HG03159 (cell line): ENCODE results near the gene SLC25A45.
"Not testable (repeated sequence)": the region's sequence is repeated elsewhere in the genome, so short reads cannot be mapped to it uniquely, and the experiment has no call there.

Experiments used
- ATAC-seq: cut with Tn5 transposase; IDR thresholded peaks from one replicate; pipeline ENCODE4 v1.9.1; 2021; ENCODE audit warnings: mild to moderate bottlenecking, moderate library complexity; ENCODE audit not compliant: unreplicated experiment

The SLC25A45 gene

DNA sequence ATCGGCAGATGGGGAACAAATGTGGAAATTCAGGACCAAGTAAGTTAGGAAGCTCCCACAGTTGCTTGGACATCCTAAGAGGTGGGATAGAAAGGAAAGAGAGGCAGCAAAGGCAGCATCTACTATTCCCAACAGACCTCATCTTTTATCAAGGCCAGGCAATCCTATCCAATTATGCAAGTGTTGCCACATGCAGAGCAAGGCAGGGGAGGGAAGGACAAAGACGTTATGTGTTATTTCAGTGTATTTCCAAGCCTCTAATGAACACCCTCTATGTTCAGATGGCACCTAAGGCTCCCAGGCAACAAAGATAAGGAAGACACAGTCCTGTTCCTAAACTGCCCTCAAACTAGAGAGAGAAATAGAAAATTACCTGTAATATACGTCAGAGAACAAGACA lies 18.7 kb downstream of the SLC25A45 start:
- no peak for ATAC-seq

DNA sequence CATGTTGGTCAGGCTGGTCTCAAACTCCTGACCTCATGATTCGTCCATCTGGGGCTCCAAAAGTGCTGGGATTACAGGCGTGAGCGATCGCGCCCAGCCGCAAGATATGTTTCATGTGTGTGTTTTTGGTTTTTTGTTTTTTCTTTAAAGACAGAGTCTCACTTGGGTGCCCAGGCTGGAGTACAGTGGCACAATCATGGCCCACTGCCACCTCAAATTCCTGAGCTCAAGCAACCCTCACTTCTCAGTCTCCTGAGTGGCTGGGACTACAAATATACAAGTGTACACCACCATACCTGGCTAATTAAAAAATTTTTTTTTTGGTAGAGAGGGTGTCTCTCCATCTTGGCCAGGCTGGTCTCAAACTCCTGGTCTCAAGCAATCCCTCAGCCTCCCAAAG lies 19.5 kb downstream of the SLC25A45 start:
- no peak for ATAC-seq

DNA sequence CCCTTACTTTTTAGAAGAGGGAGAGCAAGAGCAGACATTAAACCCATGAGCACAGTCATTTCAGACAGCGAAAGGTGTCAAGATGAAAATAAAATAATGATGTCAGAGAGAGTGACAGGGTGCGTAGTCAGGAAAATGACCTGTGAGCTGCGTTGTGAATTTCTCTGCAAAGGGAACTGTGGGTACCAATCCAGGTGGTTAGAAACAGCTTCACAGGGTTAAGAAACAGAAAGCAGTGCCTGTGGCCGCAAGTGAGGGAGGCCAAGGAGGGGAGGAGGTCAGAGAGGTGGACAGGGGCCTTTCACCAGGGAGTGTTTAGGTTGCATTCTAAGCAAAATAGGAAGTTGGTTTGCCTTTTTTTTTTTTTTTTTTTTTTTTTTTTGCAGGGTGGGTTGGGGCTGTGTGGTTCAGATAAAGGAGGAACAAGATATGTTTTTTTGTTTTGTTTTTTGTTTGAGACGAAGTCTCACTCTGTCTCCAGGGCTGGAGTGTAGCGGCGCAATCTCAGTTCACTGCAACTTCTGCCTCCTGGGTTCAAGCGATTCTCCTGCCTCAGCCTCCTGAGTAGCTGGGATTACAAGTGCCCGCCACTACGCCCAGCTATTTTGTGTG lies 20.0 kb downstream of the SLC25A45 start:
- ATAC-seq = no peak

DNA sequence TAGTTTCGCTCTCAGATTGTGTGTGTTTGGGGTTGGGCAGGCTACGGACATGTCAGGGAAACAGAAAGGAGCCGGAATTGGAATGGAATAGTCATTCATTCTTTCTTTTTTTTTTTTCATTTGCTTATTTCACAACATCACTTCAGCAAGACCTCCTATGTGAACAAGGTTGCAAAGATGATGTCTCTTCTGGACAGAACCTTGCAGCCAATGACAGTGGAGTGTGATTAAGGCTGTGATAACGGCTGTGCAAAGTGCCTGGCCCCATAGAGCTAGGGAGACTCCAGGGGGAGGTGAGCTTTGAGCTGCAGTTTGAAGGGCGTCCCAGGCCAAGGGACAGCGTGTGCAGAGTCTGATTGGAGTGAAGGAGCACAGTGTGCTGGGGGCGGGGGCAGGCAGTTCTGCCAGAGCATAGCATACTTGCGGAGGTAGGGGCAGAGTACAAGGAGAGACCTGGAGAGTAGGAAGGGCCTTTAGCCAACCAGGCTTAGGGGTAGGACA lies 24.5 kb downstream of the SLC25A45 start:
- ATAC-seq = no peak

DNA sequence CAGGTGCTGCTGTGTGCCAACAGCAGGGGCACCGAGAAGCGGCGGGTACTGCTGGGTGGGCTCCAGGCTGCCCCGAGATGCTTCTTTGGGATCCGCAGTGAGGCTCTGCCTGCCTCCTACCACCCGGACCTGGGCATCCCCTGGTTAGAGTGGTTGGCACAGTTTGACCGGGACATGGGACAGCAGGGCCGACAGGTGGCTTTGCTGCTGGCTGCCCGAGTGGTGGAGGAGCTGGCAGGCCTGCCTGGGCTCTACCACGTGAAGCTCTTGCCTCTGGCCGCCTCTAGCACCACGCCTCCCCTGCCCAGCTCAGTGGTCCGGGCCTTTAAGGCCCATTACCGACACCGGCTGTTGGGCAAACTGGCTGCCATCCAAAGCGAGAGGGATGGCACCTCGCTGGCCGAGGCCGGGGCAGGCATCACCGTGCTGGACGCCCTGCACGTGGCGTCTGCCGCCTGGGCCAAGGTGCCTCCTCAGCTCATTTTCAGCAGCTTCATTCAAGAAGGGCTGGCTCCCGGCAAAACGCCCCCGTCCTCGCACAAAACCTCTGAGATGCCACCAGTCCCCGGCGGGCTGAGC lies 26.0 kb downstream of the SLC25A45 start:
- ATAC-seq = no peak

DNA sequence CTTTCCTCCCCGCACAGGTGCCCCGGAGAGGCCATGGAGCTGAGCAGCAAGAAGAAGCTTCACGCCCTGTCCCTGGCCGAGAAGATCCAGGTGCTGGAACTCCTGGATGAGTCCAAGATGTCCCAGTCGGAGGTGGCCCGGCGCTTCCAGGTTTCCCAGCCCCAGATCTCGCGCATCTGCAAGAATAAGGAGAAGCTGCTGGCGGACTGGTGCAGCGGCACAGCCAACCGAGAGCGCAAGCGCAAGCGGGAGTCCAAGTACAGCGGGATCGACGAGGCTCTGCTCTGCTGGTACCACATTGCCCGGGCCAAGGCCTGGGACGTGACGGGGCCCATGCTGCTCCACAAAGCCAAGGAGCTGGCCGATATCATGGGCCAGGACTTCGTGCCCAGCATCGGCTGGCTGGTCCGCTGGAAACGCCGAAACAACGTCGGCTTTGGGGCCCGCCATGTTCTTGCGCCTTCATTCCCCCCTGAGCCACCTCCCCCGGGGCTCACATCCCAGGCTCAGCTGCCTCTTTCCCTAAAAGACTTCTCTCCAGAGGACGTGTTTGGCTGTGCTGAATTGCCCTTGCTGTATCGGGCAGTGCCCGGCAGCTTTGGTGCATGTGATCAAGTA lies 26.6 kb downstream of the SLC25A45 start:
- ATAC-seq = no peak

DNA sequence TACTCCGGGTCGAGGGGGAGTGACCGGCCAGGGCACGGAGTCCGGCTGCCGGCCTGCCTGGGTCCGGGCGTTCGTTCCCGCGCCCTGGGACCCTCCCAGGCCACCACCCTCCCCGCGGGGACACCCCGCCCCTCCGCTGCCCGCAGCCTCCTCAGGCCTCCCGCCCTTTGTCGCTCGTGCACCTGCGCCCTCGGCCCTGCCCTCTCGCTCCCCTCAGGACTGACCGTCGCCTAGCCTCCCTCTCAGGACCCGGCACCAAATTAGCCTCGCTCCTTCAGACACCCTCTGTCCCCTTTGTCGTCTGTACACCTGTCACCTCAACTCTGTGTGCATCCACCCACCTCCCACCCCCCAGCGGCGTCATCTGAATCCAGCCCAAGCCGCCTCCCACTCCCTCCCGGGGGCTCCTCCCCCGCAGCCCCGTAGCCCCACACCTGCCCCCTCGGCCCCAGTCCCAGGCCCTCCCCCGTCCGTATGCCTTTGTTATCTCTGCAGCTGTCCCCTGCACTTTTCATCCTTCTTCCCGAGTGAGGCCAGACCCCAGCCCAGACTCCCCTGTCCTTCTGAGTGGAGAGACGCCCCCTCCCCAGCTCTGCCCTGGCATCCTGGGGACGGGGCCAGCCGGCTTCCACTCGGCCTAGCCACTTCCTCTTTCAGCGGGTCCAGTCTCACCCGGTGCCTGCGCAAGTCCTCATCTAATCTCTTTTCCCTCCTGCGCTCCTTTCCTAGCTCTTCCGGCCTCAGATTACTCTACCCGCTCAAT lies 27.3 kb downstream of the SLC25A45 start:
- peak; percentile 21 for ATAC-seq

DNA sequence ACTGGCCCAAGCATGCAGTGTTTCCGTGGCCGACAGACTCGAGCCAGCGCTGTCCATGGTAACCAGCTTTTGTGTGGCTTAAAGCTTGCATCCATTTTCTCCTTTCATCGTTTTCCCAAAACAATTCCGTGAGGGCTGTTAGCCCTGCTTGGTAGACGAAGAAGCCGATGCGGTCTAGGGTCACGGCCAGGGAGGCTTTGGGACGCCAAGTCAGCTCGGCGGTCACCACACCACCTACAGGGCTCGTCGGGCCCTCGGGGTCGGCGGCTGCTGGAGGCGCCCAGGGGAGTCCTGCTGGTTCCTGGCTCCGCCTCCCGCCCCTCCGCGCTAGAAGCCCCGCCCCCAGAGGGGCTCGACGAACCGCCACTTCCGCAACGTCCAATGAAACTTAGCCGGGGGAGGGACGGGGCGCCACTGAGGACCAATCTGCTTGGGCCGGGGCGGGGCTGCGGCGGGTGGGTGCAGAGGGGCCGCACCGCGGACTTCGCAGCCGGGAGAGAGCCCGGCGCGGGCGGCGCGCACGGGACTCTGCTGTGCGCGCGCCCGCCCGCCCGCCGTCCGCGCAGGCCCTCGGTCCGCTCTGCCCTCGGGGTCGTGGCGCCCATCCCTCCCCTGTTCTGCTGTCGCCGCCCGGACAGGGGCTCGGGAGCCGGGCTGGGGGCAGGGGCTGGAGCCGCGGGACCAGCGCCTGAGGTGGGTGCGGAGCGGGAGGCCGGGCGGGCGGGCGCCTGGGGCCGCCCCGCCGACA lies 28.0 kb downstream of the SLC25A45 start, which contains the start of gene TIGD3:
Gene TIGD3 (plus strand): TSS at position 487 of the 748 bp plus-strand sequence. CDS start 1,058 bp downstream, outside the sequence.
- ATAC-seq = peak; percentile 79

DNA sequence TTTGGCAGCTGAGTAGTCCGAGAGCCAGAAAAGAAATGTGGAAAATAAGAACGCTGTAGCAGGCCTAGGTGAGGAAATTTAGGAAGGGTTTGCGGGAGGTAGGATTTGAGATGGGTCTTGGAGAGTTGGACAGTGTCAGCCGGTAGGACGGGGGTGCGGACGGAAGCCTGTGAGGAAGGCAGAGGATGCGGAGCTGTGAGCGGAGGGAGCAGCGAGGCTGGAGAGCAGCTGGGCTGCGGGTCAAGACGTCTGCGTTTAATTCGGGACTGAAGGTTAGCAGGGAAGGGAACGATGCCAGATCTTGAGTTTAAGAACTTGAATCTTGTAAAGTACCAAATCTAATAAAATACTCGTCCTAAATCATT lies 28.6 kb downstream of the SLC25A45 start:
- no peak for ATAC-seq

DNA sequence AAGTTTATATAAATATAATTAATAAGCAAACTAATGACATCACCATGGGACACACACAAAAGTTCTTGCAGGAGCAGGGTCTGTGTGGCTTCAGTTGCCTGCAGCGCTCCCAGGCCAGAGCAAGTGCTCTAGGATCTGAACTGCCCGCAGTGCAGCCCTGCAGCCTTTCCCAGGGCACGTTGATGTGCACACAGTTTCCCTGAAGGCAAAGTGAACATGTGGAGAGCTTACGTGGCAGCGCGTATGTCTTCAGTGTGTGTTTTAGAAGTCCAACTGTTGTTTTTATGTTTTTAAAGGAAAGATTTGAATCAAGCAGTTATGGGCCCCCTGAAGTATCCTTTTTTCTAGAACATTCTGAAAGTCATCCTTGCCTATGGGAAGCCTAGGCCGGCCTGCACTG lies 29.1 kb downstream of the SLC25A45 start:
- no peak for ATAC-seq

DNA sequence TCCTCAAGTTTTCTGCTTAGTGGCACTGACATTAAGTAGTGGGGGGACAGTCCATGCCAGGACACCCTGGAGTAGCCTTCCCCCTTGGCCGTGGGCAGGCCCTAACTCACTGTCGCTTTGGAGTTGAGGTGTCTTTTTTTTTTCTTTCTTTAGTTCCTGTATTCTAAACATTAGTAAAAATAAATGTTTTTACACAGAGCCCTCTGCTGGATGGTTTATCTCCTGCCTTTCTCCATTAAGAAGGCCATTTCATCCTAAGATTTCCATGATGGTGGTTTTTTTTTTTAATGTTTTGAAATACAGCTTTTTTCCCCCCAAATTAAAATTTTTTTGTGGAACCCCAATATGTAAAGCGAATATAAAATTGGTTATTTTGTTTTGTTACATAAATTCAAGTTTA lies 29.7 kb downstream of the SLC25A45 start:
- no peak for ATAC-seq

DNA sequence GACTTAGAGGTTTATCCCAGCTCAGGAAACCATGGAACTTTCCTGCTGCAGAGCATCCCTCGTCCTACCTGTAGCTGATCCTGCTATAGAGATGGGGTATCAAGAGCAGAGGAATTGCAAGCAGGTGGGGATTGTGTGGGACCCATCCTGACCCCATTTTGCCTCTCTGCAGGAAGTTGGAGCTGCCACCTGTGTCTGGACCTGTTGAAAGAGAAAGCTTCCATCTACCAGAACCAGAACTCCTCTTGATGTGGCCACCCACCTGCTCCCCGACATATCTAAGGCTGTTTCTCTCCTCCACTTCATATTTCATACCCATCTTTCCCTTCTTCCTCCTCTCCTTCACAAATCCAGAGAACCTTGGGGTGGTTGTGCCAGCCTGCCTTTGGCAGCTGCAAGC lies 30.9 kb downstream of the SLC25A45 start:
- ATAC-seq = no peak

DNA sequence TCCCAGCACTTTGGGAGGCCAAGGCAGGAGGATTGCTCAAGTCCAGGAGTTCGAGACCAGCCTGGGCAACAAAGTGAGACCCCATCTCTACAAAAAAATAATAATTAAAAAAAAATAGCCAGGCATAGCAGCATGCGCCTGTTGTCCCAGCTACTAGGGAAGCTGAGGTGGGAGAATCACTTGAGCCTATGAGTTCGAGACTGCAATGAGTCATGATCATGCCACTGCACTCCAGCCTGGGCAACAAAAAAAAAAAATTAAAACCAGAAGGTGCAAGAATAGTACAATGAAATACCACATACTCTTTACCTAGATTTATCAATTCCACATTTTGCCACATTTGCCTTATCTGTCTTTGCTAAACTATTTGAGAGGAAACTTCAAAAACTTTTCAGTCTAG lies 40.6 kb downstream of the SLC25A45 start:
- ATAC-seq = no peak

DNA sequence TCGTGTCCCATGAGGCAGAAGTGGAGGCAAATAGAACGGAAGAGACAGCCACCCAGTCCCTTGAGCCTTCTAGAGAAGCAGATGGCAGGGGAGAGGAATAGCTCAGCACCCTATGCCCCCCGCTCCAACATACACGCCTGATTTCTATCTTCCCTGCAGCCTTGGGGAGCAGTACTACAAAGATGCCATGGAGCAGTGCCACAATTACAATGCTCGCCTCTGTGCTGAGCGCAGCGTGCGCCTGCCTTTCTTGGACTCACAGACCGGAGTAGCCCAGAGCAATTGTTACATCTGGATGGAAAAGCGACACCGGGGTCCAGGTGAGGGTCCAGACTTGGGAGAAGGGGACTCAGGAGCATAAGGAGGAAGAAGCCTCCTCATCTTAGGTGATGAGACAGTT lies 42.2 kb downstream of the SLC25A45 start:
- no peak for ATAC-seq

DNA sequence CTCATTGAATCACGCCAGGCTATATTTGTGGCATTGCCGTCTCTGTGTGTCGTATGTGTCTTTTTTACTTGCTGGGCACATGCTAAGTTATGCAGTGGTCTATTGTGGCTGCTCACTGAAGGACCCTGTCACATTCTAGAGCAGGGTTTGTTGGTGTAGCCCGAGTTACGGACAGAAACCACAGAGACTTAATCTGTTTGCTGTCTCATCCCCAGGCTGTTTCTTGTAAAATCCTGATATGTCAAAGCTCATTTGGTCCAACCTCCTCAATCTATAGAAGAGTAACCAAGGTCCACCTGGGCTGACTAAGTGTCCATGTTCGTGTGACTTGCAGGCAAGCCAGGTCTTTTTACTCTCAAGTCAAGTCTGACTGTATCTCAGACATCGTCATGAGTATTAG lies 43.8 kb downstream of the SLC25A45 start:
- ATAC-seq = no peak

DNA sequence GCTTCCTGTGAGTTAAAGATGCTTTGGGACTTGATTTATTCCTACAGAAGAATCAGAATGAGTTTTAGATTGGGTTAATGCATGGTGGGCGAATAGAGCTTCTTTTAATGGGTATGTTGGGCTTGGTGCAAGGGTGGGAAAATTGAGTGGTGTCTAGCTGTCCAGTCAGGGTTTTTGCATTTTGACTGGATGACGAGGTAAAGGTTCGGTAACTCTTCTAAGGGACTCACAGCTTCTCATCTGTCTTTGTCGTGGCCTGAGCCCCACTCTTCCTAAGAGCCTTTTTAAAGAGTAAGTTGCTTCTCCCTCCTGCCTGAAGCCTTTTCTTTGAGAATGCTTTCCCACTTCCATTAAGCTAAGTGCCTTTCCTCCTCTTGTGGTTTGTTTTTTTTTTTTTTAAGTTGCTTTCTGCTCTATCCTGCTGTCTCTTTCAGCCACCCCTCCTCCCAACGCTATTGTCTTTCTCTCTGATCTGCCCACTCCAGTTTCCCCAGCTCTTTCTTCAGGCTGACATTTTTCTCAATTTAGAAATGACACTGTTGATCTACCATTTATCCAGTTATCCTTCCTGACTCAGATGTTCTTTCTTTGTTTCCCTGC lies 47.6 kb downstream of the SLC25A45 start:
- ATAC-seq = no peak

DNA sequence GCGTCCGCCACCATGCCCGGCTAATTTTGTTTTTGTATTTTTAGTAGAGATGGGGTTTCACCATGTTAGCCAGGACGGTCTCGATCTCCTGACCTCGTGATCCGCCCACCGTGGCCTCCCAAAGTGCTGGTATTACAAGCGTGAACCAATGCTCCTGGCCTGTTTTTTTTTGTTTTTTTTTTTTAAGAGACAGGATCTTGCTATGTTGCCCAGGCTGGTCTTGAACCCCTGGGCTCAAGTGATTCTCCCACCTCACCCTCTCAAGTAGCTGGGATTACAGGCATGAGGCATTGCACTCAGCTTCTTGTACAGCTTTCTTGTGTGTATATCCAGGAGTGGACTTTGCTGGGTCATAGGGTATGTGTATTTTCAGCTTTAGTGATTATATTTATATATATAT lies 49.9 kb downstream of the SLC25A45 start:
- ATAC-seq = not testable (repeated sequence)

DNA sequence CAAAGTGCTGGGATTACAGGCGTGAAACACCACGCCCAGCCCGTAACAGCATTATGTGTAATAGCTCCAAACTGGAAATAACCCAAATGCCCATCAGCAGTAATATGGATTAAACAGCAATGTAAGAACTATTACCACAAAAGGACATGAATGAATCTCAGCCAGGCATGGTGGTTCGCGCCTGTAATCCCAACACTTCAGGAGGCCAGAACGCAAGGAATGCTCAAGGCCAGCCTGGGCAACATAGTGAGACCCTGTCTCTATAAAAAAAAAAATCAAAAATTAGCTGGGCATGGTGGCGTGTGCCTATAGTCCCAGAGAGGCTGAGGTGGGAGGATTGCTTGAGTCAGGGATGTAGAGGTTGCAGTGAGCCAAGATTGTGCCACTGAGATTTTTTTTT lies 51.9 kb downstream of the SLC25A45 start:
- ATAC-seq = no peak

DNA sequence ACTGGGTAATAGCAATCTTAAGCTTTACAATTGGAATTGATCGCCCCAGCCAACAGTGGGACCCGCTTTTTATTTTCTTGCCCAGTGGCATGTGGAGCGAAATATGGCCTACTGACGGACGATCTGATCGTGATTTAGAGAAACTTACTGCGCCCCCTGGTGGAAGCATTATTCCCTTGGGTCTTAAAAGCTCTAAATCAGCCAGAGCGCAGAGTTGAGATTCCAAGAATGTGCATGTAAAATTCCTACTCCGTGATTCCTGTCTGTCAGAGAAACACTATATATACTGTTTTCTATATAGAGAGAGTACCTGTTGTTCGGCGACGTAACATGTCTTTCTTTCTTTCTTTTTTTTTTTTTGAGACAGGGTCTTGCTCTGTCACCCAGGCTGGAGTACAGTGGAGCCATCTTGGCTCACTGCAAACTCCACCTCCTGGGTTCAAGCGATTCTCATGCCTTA lies 52.5 kb downstream of the SLC25A45 start:
- ATAC-seq = no peak

DNA sequence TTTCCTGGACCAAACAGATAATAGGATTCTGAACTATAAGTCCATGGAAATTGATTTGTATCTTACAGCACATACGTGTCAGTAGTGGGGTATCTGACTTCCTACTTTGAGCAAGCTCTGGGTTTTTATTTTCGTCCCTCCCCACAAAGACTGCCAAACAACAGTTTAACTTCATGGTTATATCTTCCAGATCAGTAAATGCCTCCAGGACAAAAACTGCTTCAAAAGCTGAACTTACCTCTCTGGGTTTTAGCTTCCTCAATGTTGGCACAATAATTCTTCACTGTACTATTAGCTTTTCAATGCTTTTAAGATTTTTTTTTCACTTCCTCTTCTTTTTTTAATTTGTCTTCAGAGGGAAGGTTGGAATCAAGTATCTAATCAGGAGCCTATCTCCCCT lies 53.0 kb downstream of the SLC25A45 start:
- ATAC-seq = no peak
